ENCODE results near the gene RNF169.
A peak's percentile ranks its signal among the peaks of the same experiment; 100 is the strongest.

DNA sequence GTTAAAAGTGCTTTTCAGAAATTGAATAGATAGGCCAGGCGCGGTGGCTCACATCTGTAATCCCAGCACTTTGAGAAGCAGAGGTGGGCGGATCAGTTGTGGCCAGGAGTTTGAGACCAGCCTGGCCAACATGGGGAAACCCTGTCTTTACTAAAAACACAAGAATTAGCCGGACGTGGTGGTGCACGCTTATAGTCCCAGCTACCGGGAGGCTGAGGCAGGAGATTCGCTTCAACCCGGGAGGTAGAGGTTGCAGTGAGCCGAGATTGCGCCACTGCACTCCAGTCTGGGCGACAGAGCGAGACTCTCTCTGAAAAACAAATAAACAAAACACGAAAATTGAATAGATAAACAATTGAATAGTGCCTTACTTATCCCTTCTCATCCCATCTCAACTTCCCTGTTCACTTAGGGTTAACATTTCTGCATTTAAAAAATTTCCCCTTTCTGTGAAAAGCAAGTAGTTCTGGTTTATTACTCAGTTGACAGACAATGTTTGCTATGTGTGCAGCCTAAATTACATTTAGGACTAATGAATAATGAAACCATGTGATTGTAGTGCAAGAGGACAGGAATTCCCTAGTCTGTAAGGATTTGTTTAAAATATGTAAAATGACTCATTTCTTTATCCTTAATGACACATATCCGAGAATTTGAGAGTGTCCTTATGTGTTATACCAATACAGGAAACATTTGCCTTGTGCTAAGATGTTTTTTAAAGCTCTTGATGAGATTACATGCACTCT, 6.0 kb downstream of the RNF169 start:
- TF ChIP-seq, protein P1, sequence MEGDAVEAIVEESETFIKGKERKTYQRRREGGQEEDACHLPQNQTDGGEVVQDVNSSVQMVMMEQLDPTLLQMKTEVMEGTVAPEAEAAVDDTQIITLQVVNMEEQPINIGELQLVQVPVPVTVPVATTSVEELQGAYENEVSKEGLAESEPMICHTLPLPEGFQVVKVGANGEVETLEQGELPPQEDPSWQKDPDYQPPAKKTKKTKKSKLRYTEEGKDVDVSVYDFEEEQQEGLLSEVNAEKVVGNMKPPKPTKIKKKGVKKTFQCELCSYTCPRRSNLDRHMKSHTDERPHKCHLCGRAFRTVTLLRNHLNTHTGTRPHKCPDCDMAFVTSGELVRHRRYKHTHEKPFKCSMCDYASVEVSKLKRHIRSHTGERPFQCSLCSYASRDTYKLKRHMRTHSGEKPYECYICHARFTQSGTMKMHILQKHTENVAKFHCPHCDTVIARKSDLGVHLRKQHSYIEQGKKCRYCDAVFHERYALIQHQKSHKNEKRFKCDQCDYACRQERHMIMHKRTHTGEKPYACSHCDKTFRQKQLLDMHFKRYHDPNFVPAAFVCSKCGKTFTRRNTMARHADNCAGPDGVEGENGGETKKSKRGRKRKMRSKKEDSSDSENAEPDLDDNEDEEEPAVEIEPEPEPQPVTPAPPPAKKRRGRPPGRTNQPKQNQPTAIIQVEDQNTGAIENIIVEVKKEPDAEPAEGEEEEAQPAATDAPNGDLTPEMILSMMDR (IDR thresholded peaks at IDR 0.05) = no peak
- TF ChIP-seq EP300 (IDR thresholded peaks at IDR 0.05) = peak in 1 of 4 donors; percentile 44
- TF ChIP-seq POLR2AphosphoS5 (IDR thresholded peaks at IDR 0.05) = peak in 1 of 2 donors; percentile 57
- no peak for TF ChIP-seq POLR2A (IDR thresholded peaks at IDR 0.05)
